SU-DHL-6 (cell line): ENCODE data around the gene PRDM16.

Experiments used
- H2AFZ ChIP-seq: fragments of 200-600 bp; sonication (generic); 2 replicates; pipeline ENCODE4 v1.6.1; 2014; ENCODE audit warnings: low read depth, mild to moderate bottlenecking, moderate library complexity, mixed read lengths, antibody characterized with exemption, low read length; ENCODE audit not compliant: severe bottlenecking
- H3F3A ChIP-seq: fragments of 200-600 bp; shearing (Covaris generic); 2 replicates; pipeline ENCODE4 v1.6.0; 2016; ENCODE audit warnings: antibody characterized with exemption, mild to moderate bottlenecking; ENCODE audit not compliant: insufficient read depth
- H3K27ac ChIP-seq: fragments of 200-600 bp; sonication (generic); 2 replicates; pipeline ENCODE4 v1.5.1; 2016; ENCODE audit warnings: low read depth, mild to moderate bottlenecking, low read length, moderate library complexity, mixed read lengths
- H3K27me3 ChIP-seq: fragments of 200-600 bp; sonication (generic), shearing (Covaris generic); 2 replicates; pipeline ENCODE4 v1.6.0; 2014; ENCODE audit warnings: mild to moderate bottlenecking, low read length
- H3K36me3 ChIP-seq: fragments of 200-600 bp; sonication (generic); 2 replicates; pipeline ENCODE4 v1.6.1; 2014; ENCODE audit warnings: mild to moderate bottlenecking, low read length, mixed read lengths
- H3K4me2 ChIP-seq: fragments of 300-600, 200-600 bp; shearing (Covaris generic), sonication (generic); 2 replicates; pipeline ENCODE4 v1.6.0; 2014; ENCODE audit warnings: low read length, low read depth, mild to moderate bottlenecking; ENCODE audit not compliant: poor library complexity, severe bottlenecking
- H3K4me3 ChIP-seq: fragments of 200-600 bp; sonication (generic); 2 replicates; pipeline ENCODE4 v1.5.1; 2014; ENCODE audit warnings: antibody characterized with exemption, low read length, mild to moderate bottlenecking, mixed read lengths; ENCODE audit not compliant: insufficient read depth, poor library complexity, severe bottlenecking
- H3K79me2 ChIP-seq: fragments of 200-600 bp; sonication (generic); 2 replicates; pipeline ENCODE4 v1.6.1; 2014; ENCODE audit warnings: mild to moderate bottlenecking, low read length, moderate library complexity; ENCODE audit not compliant: insufficient read depth
- H3K9ac ChIP-seq: fragments of 200-600 bp; sonication (generic); 2 replicates; pipeline ENCODE4 v1.7.0; 2014; ENCODE audit warnings: mild to moderate bottlenecking, low read length
- H3K9me2 ChIP-seq: fragments of 200-600 bp; sonication (generic); replicated peaks from 2 replicates; pipeline ENCODE4 v1.6.1; 2014; ENCODE audit warnings: low read length; ENCODE audit not compliant: insufficient read depth
- H3K9me3 ChIP-seq: fragments of 200-600 bp; sonication (generic); 2 replicates; pipeline ENCODE4 v1.6.1; 2014; ENCODE audit warnings: low read length, mixed read lengths; ENCODE audit not compliant: insufficient read depth
- H4K20me1 ChIP-seq: fragments of 200-600 bp; sonication (generic); 2 replicates; pipeline ENCODE4 v1.6.1; 2014; ENCODE audit warnings: low read depth, mild to moderate bottlenecking, antibody characterized with exemption, low read length, moderate library complexity, mixed read lengths
- EZH2phosphoT487 ChIP-seq: fragments of 200-600 bp; sonication (generic), shearing (Covaris generic); conservative IDR thresholded peaks from 2 replicates; pipeline ENCODE4 v1.6.1; 2018; ENCODE audit warnings: mild to moderate bottlenecking, antibody characterized with exemption, low read length, moderate library complexity, mixed read lengths
- TF ChIP-seq, protein P1 (sequence below): fragments of 200-600 bp; sonication (generic); IDR thresholded peaks from one replicate; pipeline ENCODE4 v1.5.1; 2017; ENCODE audit warnings: antibody characterized with exemption, mild to moderate bottlenecking, low read length, moderate library complexity; ENCODE audit not compliant: insufficient read depth, poor library complexity, severe bottlenecking

The PRDM16 gene

DNA sequence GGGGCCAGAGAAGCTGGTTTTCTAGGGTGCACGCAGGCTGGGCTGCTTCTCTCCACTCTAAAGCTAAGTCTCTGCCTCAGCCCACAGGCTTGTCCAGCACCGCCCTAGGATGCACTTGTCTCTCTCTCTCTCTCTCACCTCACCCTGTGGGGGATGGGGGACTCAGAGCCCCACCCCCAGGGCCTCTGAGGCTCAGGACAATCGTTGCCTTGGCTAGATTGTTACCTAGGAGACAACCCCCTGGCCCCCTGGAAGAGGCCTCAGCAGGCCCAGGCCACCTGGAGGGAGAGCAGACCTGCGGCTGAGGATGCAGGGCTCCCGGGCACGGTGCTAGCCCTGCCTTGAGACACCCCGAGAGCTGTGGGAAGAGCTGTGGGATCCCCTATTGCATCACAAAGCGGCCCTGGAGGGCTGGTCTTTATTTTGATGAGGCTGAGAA is 47.8 kb upstream of the PRDM16 start, which contains the start of gene ACTRT2:
Gene ACTRT2, plus strand, starts transcription at position 235 of the 439 bp plus-strand sequence. CDS start 220 bp downstream, outside the sequence.
- Histone ChIP-seq H3K27ac (no peak within 1 kb of the TSS), H3K9ac (no peak within 1 kb of the TSS), H3K4me2 (no peak within 1 kb of the TSS), H4K20me1 (no peaks in the 10 kb centered on the region), H3K27me3 (no peaks in the 10 kb centered on the region), H3K9me2 (no peaks in the 10 kb centered on the region), H3K79me2 (no peaks in the 10 kb centered on the region), H3K9me3 (no peaks in the 10 kb centered on the region), H2AFZ (no peak within 1 kb of the TSS), H3K4me3 (no peak within 1 kb of the TSS), H3K36me3 (no peaks in the 10 kb centered on the region), H3F3A (no peaks in the 10 kb centered on the region)
- TF ChIP-seq EZH2phosphoT487: no peak
- TF ChIP-seq, protein P1, sequence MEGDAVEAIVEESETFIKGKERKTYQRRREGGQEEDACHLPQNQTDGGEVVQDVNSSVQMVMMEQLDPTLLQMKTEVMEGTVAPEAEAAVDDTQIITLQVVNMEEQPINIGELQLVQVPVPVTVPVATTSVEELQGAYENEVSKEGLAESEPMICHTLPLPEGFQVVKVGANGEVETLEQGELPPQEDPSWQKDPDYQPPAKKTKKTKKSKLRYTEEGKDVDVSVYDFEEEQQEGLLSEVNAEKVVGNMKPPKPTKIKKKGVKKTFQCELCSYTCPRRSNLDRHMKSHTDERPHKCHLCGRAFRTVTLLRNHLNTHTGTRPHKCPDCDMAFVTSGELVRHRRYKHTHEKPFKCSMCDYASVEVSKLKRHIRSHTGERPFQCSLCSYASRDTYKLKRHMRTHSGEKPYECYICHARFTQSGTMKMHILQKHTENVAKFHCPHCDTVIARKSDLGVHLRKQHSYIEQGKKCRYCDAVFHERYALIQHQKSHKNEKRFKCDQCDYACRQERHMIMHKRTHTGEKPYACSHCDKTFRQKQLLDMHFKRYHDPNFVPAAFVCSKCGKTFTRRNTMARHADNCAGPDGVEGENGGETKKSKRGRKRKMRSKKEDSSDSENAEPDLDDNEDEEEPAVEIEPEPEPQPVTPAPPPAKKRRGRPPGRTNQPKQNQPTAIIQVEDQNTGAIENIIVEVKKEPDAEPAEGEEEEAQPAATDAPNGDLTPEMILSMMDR: no peak

DNA sequence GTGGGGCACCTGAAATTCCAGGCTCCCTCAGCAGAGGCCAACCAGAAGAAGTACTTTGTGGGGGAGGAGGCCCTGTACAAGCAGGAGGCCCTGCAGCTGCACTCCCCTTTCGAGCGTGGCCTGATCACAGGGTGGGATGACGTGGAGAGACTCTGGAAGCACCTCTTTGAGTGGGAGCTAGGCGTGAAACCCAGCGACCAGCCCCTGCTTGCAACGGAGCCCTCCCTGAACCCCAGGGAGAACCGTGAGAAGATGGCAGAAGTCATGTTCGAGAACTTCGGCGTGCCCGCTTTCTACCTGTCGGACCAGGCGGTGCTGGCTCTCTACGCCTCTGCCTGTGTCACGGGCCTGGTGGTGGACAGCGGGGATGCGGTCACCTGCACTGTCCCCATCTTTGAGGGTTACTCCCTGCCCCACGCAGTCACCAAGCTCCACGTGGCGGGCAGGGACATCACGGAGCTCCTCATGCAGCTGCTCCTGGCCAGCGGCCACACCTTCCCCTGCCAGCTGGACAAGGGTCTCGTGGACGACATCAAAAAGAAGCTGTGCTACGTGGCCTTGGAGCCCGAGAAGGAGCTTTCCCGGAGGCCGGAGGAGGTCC is 47.1 kb upstream of the PRDM16 start:
- no peaks in the 10 kb centered on the region for H3K79me2 ChIP-seq
- H4K20me1 ChIP-seq: no peaks in the 10 kb centered on the region
- no peaks in the 10 kb centered on the region for H3K9me2 ChIP-seq
- H3K9ac ChIP-seq: no peak overlapping the region
- H2AFZ ChIP-seq: no peak overlapping the region
- no peak overlapping the region for H3K4me3 ChIP-seq
- H3K4me2 ChIP-seq: no peak overlapping the region
- no peaks in the 10 kb centered on the region for H3F3A ChIP-seq
- H3K27me3 ChIP-seq: no peaks in the 10 kb centered on the region
- H3K27ac ChIP-seq: no peak overlapping the region
- TF ChIP-seq, protein P1: no peak
- no peak for TF ChIP-seq EZH2phosphoT487
- H3K9me3 ChIP-seq: no peaks in the 10 kb centered on the region
- H3K36me3 ChIP-seq: no peaks in the 10 kb centered on the region

DNA sequence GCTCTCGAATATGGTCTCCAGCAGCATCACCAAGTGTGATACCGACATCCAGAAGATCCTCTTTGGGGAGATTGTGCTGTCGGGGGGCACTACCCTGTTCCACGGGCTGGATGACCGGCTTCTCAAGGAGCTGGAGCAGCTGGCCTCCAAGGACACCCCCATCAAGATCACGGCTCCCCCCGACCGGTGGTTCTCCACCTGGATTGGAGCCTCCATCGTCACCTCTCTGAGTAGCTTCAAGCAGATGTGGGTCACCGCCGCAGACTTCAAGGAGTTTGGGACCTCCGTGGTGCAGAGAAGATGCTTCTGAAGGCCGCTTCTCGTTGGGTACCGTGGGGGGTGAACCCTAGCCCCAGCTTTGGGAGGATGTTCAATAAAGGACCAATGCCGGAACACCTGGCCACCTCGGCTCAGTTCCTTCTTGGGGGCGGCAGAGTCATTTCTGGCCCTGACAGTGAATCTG is 46.5 kb upstream of the PRDM16 start:
- no peaks in the 10 kb centered on the region for H3K27me3 ChIP-seq
- H3K9me2 ChIP-seq: no peaks in the 10 kb centered on the region
- no peak overlapping the region for H3K4me2 ChIP-seq
- no peaks in the 10 kb centered on the region for H4K20me1 ChIP-seq
- no peak overlapping the region for H3K9ac ChIP-seq
- H3K9me3 ChIP-seq: no peaks in the 10 kb centered on the region
- no peaks in the 10 kb centered on the region for H3F3A ChIP-seq
- no peaks in the 10 kb centered on the region for H3K79me2 ChIP-seq
- H2AFZ ChIP-seq: no peak overlapping the region
- H3K27ac ChIP-seq: no peak overlapping the region
- H3K36me3 ChIP-seq: no peaks in the 10 kb centered on the region
- H3K4me3 ChIP-seq: no peak overlapping the region
- TF ChIP-seq, protein P1: no peak
- no peak for TF ChIP-seq EZH2phosphoT487
